ENCODE measurements around the gene RARG.

DNA sequence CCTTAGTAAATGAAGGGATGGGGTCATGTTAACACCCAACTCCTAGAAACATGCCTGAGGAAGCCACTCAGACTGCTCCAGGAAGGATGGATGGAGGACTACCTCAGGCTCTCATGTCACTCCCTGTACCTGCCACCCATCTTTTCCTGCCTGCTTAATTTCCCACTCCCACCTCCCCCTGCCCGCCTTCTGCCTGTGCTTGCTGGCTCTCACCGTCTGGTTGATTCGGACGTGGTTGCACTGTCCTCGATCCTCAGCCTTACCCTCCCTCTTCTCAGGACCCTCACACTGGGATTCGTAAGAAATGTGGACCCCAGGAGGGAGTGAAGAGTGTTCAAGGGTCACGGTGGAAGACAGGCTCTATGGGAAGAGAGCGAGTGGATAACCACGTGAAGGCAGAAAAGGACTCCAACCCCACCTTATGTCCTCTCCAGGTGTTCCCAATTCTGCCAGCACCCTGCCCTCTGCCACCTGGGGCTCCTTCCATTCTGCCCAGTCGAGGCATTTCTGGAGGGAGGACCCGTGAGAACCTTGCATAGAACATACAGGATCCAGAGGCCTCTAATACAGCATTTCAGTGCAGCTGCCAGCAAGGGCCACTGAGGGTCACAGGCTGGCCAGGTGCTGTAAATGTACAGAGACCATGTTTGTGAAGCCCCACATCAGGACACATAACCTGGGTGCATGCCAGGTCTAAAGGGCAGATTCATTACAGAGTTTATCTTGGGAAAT, 37.9 kb downstream of the RARG start:
- no peak for TF ChIP-seq POLR2A (IDR thresholded peaks at IDR 0.05)
- TF ChIP-seq, protein P1, sequence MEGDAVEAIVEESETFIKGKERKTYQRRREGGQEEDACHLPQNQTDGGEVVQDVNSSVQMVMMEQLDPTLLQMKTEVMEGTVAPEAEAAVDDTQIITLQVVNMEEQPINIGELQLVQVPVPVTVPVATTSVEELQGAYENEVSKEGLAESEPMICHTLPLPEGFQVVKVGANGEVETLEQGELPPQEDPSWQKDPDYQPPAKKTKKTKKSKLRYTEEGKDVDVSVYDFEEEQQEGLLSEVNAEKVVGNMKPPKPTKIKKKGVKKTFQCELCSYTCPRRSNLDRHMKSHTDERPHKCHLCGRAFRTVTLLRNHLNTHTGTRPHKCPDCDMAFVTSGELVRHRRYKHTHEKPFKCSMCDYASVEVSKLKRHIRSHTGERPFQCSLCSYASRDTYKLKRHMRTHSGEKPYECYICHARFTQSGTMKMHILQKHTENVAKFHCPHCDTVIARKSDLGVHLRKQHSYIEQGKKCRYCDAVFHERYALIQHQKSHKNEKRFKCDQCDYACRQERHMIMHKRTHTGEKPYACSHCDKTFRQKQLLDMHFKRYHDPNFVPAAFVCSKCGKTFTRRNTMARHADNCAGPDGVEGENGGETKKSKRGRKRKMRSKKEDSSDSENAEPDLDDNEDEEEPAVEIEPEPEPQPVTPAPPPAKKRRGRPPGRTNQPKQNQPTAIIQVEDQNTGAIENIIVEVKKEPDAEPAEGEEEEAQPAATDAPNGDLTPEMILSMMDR (IDR thresholded peaks at IDR 0.05) = no peak
